Body of pancreas (tissue), 4 donors: Measurements from ENCODE around the gene SPOCD1. TPM values are rescaled to one million over a fixed set of nuclear protein-coding genes. Genes with fewer than 3 reads are reported as not detected.

Source experiments
- ATAC-seq: fragments of 150-250 bp; one replicate; pipeline ENCODE4 v1.9.1; 2016
- DNase-seq, 4 donors: peaks; one replicate each; pipeline ENCODE4 v3.0.0-alpha.2; 2019
- H3K27ac ChIP-seq, 4 donors: fragments of 200-600 bp; sonication (generic); 1 replicate in 3 of 4; 2 replicates in 1 of 4; pipeline versions ENCODE4 v1.5.1 to v1.6.1; 2016 to 2019; ENCODE audit warnings: mild to moderate bottlenecking in 1 of 4, mixed read lengths in 1 of 4, moderate library complexity in 1 of 4
- H3K27me3 ChIP-seq, 2 donors: fragments of 200-600 bp; sonication (generic); one replicate each; pipeline ENCODE4 v1.6.0; 2016; ENCODE audit warnings: mild to moderate bottlenecking in 1 of 2
- H3K36me3 ChIP-seq, 2 donors: fragments of 200-600 bp; sonication (generic); replicated peaks in 1 of 2; 2 replicates each; pipeline ENCODE4 v1.5.1; 2016; ENCODE audit warnings: low read depth in 2 of 2; ENCODE audit not compliant: insufficient read depth in 1 of 2
- H3K4me1 ChIP-seq: fragments of 200-600 bp; sonication (generic); one replicate; pipeline ENCODE4 v1.6.0; 2016
- H3K4me3 ChIP-seq, 2 donors: fragments of 200-600 bp; sonication (generic); 1 replicate in 1 of 2; 2 replicates in 1 of 2; pipeline ENCODE4 v1.5.1; 2016 to 2019
- H3K9me3 ChIP-seq, 3 donors: fragments of 200-600 bp; sonication (generic); 1 replicate in 2 of 3; 2 replicates in 1 of 3; pipeline ENCODE4 v1.5.1; 2016
- POLR2A ChIP-seq, 3 donors: fragments of 450-650 bp; IDR thresholded peaks; one replicate each; pipeline ENCODE4 v1.6.1; 2016; ENCODE audit warnings: antibody characterized with exemption in 3 of 3, mild to moderate bottlenecking in 2 of 3
- WGBS, 2 donors: methylation state at CpG; one replicate each; pipeline ENCODE4 v1.1.5; 2017; 5-methylcytosine and 5-hydroxymethylcytosine counted together
- intact Hi-C: fragments of 100-400 bp; cut with DNase I; formaldehyde crosslinking; loops from one replicate; pipeline ENCODE4 v1.15.1; 2023
- total RNA-seq, 2 donors: library from RNA; depleted of rRNA; stranded (reverse); fragments of >200 nt; gene quantifications; one replicate each; pipeline ENCODE4 v1.1.0, GENCODE V29; 2016
- TF ChIP-seq, protein P1 (sequence below), 7 experiments: fragments of 450-650 bp in 4 of 7; fragments of 200-600 bp in 3 of 7; sonication (generic) in 3 of 7; IDR thresholded peaks; one replicate each; pipeline ENCODE4 v1.5.1; 2016 to 2019; ENCODE audit warnings: antibody characterized with exemption in 7 of 7

SPOCD1 gene
- total RNA-seq, 2 donors from 2014 or later: 0.26 TPM; not detected in 1

DNA sequence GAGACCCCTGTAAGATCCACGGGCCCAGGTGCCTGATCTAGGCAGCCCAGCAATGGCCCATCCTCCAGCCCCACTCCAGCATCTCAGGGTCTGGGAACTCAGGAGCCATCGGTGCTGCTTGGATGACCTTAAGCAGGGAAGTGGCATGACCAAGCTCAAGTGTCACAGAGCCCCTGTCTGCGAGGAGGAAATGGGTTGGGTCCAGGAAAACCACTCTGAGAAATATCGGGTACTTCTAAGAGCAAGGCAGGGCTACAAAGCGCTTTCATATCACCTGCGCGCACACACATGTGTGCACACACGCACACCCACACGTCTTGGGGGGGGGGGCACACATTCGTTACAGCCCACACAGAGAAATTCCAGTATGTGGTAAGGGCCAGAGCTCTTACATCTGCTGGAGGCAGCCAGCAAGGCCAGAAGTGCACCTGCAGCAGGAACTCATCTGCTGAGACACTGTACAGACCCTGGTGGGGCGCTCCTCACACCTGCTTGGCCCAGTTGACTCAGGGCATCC, 32.6 kb upstream of the SPOCD1 start:
- Histone ChIP-seq H3K4me3 (no peak overlapping the region), H3K27ac (no peak overlapping the region), H3K36me3 (no peaks in the 10 kb centered on the region), H3K4me1 (no peaks in the 10 kb centered on the region), H3K27me3 (no peaks in the 10 kb centered on the region), H3K9me3 (no peaks in the 10 kb centered on the region)
- 57 to 70% methylated on average over 9 to 11 of the region's 11 CpGs for WGBS, 2 donors
- no peak for ATAC-seq
- no peak for DNase-seq
- intact Hi-C loops: no loop called here
- TF ChIP-seq, protein P1, sequence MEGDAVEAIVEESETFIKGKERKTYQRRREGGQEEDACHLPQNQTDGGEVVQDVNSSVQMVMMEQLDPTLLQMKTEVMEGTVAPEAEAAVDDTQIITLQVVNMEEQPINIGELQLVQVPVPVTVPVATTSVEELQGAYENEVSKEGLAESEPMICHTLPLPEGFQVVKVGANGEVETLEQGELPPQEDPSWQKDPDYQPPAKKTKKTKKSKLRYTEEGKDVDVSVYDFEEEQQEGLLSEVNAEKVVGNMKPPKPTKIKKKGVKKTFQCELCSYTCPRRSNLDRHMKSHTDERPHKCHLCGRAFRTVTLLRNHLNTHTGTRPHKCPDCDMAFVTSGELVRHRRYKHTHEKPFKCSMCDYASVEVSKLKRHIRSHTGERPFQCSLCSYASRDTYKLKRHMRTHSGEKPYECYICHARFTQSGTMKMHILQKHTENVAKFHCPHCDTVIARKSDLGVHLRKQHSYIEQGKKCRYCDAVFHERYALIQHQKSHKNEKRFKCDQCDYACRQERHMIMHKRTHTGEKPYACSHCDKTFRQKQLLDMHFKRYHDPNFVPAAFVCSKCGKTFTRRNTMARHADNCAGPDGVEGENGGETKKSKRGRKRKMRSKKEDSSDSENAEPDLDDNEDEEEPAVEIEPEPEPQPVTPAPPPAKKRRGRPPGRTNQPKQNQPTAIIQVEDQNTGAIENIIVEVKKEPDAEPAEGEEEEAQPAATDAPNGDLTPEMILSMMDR (IDR thresholded peaks at IDR 0.05): no peak
- TF ChIP-seq POLR2A (IDR thresholded peaks at IDR 0.05): no peak

DNA sequence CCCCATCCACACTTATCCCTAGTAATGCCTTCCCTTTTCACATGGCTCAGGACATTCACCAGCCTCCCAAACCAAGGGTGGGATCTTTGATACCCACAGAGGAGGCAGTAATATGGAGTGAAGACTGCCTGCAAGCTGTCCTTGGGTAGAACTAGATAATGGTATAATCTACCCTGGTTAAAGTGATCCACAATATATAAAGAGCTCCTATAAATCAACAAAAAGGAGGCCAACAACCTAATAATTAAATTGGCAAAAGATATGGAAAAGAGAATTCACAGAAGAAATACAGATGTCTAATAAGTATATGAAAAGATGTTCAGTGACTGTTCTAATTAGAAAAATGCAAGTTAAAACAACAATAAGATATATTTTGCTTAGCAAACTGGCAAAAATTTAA, 30.7 kb upstream of the SPOCD1 start:
- no peak for ATAC-seq
- H3K9me3 ChIP-seq: no peaks in the 10 kb centered on the region
- no peaks in the 10 kb centered on the region for H3K36me3 ChIP-seq
- no peak overlapping the region for H3K27ac ChIP-seq
- peaks cover 9% of the 10 kb centered on the region for H3K4me1 ChIP-seq
- no peaks in the 10 kb centered on the region for H3K27me3 ChIP-seq
- no peak for DNase-seq
- intact Hi-C loops: no loop called here
- TF ChIP-seq POLR2A (IDR thresholded peaks at IDR 0.05): no peak
- TF ChIP-seq, protein P1 (IDR thresholded peaks at IDR 0.05): no peak
- no peak overlapping the region for H3K4me3 ChIP-seq

DNA sequence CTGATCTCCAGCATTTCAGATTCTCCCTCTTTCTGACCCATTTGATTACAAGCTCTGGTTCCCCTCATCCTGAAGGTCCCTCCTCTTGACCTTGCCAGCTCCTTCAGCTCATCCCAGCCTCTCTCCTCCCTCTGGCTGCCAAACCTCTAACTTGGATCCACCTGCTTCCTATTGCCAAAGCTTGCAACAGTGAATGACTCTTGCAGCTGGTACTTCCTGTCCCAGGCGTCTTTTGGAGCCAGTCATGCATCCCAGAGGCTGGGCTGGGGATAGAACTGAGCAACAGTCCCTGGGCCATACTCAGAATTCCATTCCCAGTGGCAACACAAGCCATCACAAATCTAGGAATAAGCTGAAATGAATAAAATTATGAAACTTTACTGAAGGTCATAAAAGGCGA, 27.7 kb upstream of the SPOCD1 start:
- TF ChIP-seq, protein P1 (IDR thresholded peaks at IDR 0.05): no peak
- no peak for TF ChIP-seq POLR2A (IDR thresholded peaks at IDR 0.05)
- Histone ChIP-seq H3K4me3 (no peak overlapping the region), H3K4me1 (peaks cover 9% of the 10 kb centered on the region), H3K36me3 (no peaks in the 10 kb centered on the region), H3K9me3 (no peaks in the 10 kb centered on the region), H3K27me3 (no peaks in the 10 kb centered on the region), H3K27ac (no peak overlapping the region)
- 65 to 66% methylated on average over 2 of the region's 2 CpGs for WGBS, 2 donors
- intact Hi-C loops: no loop called here
- DNase-seq (no peak), ATAC-seq (no peak)

DNA sequence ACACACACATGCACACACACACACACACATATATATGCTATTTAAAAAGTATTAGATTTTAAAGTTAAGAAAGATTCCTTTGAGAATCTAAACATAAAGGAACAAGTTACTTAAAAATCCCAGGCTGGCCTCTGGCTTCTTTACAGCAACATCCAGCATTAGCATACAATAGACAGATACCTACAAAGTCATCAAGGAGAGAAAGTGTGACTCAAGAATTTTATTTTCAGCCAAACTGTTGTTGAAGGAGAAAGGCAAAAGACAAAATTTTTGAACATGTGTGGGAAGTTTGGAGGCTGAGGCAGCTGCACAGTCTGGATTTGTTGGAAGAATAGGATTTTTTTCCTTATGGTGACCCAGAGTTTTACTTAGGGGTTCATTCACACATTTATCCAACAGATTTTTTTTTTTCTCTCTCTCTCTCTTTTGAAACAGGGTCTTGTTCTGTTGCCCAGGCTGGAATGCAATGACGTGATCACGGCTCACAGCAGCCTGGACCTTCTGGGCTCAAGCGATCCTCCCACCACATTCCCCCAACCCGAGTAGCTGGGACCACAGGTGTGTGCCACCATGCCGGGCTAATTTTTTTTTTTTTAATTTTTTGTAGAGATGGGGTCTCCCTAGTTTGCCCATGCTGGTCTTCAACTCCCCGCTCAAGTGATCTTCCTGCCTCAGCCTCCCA, 24.0 kb upstream of the SPOCD1 start:
- H3K4me3 ChIP-seq: no peak overlapping the region
- 86 to 91% methylated on average over 6 of the region's 6 CpGs for WGBS, 2 donors
- intact Hi-C loops: no loop called here
- ATAC-seq (no peak), DNase-seq (no peak)
- no peaks in the 10 kb centered on the region for H3K9me3 ChIP-seq
- H3K36me3 ChIP-seq: no peaks in the 10 kb centered on the region
- peaks cover 9% of the 10 kb centered on the region for H3K4me1 ChIP-seq
- TF ChIP-seq, protein P1 (IDR thresholded peaks at IDR 0.05): no peak
- no peak for TF ChIP-seq POLR2A (IDR thresholded peaks at IDR 0.05)
- no peak overlapping the region for H3K27ac ChIP-seq
- H3K27me3 ChIP-seq: no peaks in the 10 kb centered on the region
